T-cell (primary cell): ENCODE results near the gene OR52K1. TPM values are rescaled to one million over a fixed set of nuclear protein-coding genes. Genes with fewer than 3 reads are reported as not detected.

Source experiments
- ATAC-seq, 4 experiments: fragments of 200-7000 bp in 3 of 4; fragments of 150-1000 bp in 1 of 4; cut with Tn5 transposase; replicated peaks in 1 of 4; 1 replicate in 3 of 4; 2 replicates in 1 of 4; pipeline ENCODE4 v1.10.0; 2021; ENCODE audit warnings: moderate library complexity in 3 of 4, mild to moderate bottlenecking in 2 of 4, moderate number of reproducible peaks in 1 of 4
- CTCF ChIA-PET, 2 donors: fragments of 300-600 bp; sonication (Branson Sonifier 250); formaldehyde crosslinking; loops; one replicate each; lab custom pipeline; 2022; ENCODE audit warnings: antibody characterized with exemption in 2 of 2; lab: Charles Lee
- POLR2A ChIA-PET, 2 donors: fragments of 300-600 bp; sonication (Branson Sonifier 250); formaldehyde crosslinking; loops; one replicate each; lab custom pipeline; 2022; ENCODE audit warnings: antibody characterized with exemption in 2 of 2; lab: Charles Lee
- DNase-seq, 35 experiments: peaks; one replicate each; pipeline versions ENCODE4 v3.0.0 to v3.0.0-alpha.2; 2013 to 2023
- H3K27ac ChIP-seq: one replicate; pipeline ENCODE4 v1.5.1; 2013; ENCODE audit warnings: low read length
- H3K27me3 ChIP-seq, 2 experiments: replicated peaks in 1 of 2; 1 replicate in 1 of 2; 2 replicates in 1 of 2; pipeline versions ENCODE4 v1.6.1 to v1.7.0; 2013; ENCODE audit warnings: low read length in 1 of 2, mixed read lengths in 1 of 2; ENCODE audit not compliant: control insufficient read depth in 2 of 2, insufficient read depth in 2 of 2; ENCODE audit errors: extremely low read depth in 1 of 2
- H3K36me3 ChIP-seq, 2 donors: 1 replicate in 1 of 2; 2 replicates in 1 of 2; pipeline versions ENCODE4 v1.6.1 to v1.7.0; 2013; ENCODE audit warnings: low read length in 1 of 2; ENCODE audit not compliant: control insufficient read depth in 2 of 2, insufficient read depth in 1 of 2; ENCODE audit errors: extremely low read depth in 1 of 2
- H3K4me1 ChIP-seq, 2 experiments: 1 replicate in 1 of 2; 2 replicates in 1 of 2; pipeline versions ENCODE4 v1.6.1 to v1.7.0; 2013; ENCODE audit warnings: low read length in 2 of 2, mixed read lengths in 1 of 2; ENCODE audit not compliant: insufficient read depth in 2 of 2, control insufficient read depth in 1 of 2; ENCODE audit errors: extremely low read depth in 1 of 2
- H3K4me3 ChIP-seq, 2 donors: 1 replicate in 1 of 2; 2 replicates in 1 of 2; pipeline versions ENCODE4 v1.5.1 to v1.7.0; 2013; ENCODE audit warnings: mild to moderate bottlenecking in 2 of 2, low read length in 1 of 2, moderate library complexity in 1 of 2; ENCODE audit not compliant: control insufficient read depth in 1 of 2; ENCODE audit errors: extremely low read depth in 1 of 2
- H3K9me3 ChIP-seq: 2 replicates; pipeline ENCODE4 v1.7.0; 2013
- H3K27ac Mint-ChIP-seq, 2 donors: one replicate each; pipeline ENCODE4 v1.8.0; 2020 to 2021; ENCODE audit warnings: mild to moderate bottlenecking in 2 of 2, mixed read lengths in 2 of 2
- H3K27me3 Mint-ChIP-seq, 2 donors: one replicate each; pipeline ENCODE4 v1.8.0; 2021 to 2022; ENCODE audit warnings: mixed read lengths in 2 of 2
- H3K36me3 Mint-ChIP-seq: one replicate; pipeline ENCODE4 v1.8.0; 2021; ENCODE audit warnings: mixed read lengths
- H3K4me1 Mint-ChIP-seq, 3 donors: one replicate each; pipeline ENCODE4 v1.8.0; 2020 to 2022; ENCODE audit warnings: mixed read lengths in 3 of 3, mild to moderate bottlenecking in 1 of 3
- H3K4me3 Mint-ChIP-seq, 3 donors: one replicate each; pipeline ENCODE4 v1.8.0; 2020 to 2022; ENCODE audit warnings: mild to moderate bottlenecking in 3 of 3, mixed read lengths in 3 of 3, moderate library complexity in 3 of 3
- H3K9me3 Mint-ChIP-seq, 3 donors: one replicate each; pipeline ENCODE4 v1.8.0; 2020 to 2022; ENCODE audit warnings: mixed read lengths in 3 of 3
- WGBS: methylation state at CpG from one replicate; pipeline ENCODE4 v1.1.5; 2013; ENCODE audit warnings: missing lambda C conversion rate; ENCODE audit not compliant: insufficient coverage; 5-methylcytosine and 5-hydroxymethylcytosine counted together
- total RNA-seq, 35 experiments: library from RNA in 6 of 35; stranded (reverse) in 6 of 35; fragments of 120-200 nt in 1 of 35; gene quantifications; one replicate each; pipeline versions ENCODE4 v1.2.1 to v1.2.4 and lab custom pipeline; 2013 to 2026

OR52K1 gene
- total RNA-seq, 5 donors from 2014 or later (not counting 1 experiment from before 2014, with no cell fraction given), result not detected

- H3K4me3 Mint-ChIP-seq, result no peak overlapping the region
- H3K27ac Mint-ChIP-seq, result no peak overlapping the region
- 100% methylated on average over 1 of the region's 1 CpG for WGBS
- ChIA-PET CTCF (interaction anchor here in 1 of 2 donors (0.5 kb wide), 1 partner anchor 351 kb away, joined by 3 read pairs; no protein-coding TSS in a partner anchor), POLR2A (no interaction called here)
- no peak for ATAC-seq
- no peaks in the 10 kb centered on the region for H3K9me3 ChIP-seq
- peaks cover 9 to 27% of the 10 kb centered on the region in 2 donors for H3K27me3 Mint-ChIP-seq
- no peak overlapping the region for H3K4me3 ChIP-seq
- no peak overlapping the region for H3K27ac ChIP-seq
- H3K9me3 Mint-ChIP-seq, result peaks cover 7 to 12% (median 8%) of the 10 kb centered on the region in 3 donors
- H3K4me1 Mint-ChIP-seq, result no peaks in the 10 kb centered on the region
- H3K36me3 ChIP-seq, result no peaks in the 10 kb centered on the region
- DNase-seq, result no peak
- H3K36me3 Mint-ChIP-seq, result no peaks in the 10 kb centered on the region
- peaks cover 0 to 9% of the 10 kb centered on the region in 2 experiments for H3K27me3 ChIP-seq
- no peaks in the 10 kb centered on the region for H3K4me1 ChIP-seq
These were observed 17.0 kb upstream of the OR52K1 start for GRCh38 chr11:4465407-4465806.

- CTCF ChIA-PET, result no interaction called here
- peaks cover 8 to 25% of the 10 kb centered on the region in 2 donors for H3K27me3 Mint-ChIP-seq
- no peak overlapping the region for H3K4me3 ChIP-seq
These were observed 16.1 kb upstream of the OR52K1 start for GRCh38 chr11:4466131-4466870.

DNA sequence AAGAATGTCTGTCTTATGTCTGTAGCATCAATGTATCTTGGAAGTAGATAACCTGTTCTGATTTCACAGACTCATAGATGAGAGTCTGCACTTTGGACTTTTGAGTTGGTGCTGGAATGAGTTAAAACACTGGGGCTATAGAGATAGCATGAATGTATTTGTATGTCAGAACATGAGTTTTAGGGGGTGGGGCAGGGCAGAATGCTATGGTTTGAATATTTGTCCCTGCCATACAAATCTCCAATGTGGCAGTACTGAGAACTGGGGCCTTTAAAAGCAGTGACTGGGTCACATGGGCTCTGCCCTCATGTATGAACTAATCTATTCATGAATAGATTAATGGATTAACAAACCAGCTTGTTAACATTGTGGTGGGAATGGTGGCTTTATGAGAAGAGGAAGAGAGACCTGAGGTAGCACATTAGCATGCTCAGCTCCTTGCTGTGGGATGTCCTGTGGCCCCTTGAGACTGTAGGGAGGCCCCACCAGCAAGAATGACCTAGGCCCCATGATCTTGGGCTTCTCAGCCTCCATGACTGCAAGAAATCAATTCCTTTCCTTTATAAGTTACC, 15.5 kb upstream of the OR52K1 start:
- POLR2A ChIA-PET, result no interaction called here
- Mint-ChIP-seq H3K27me3 (peaks cover 7 to 19% of the 10 kb centered on the region in 2 donors), H3K4me3 (no peak overlapping the region), H3K27ac (no peak overlapping the region), H3K4me1 (no peaks in the 10 kb centered on the region), H3K9me3 (peaks cover 7 to 12% (median 8%) of the 10 kb centered on the region in 3 donors), H3K36me3 (no peaks in the 10 kb centered on the region)
- H3K36me3 ChIP-seq, result no peaks in the 10 kb centered on the region
- no peaks in the 10 kb centered on the region for H3K4me1 ChIP-seq
- H3K27me3 ChIP-seq, result peaks cover 0 to 9% of the 10 kb centered on the region in 2 experiments
- DNase-seq, result no peak
- H3K4me3 ChIP-seq, result no peak overlapping the region
- H3K9me3 ChIP-seq, result no peaks in the 10 kb centered on the region
- H3K27ac ChIP-seq, result no peak overlapping the region
- CTCF ChIA-PET, result no interaction called here
- no peak for ATAC-seq

More at GRCh38 chr11:4466131-4466870, 16.1 kb upstream of the OR52K1 start:
- peaks cover 0 to 9% of the 10 kb centered on the region in 2 experiments for H3K27me3 ChIP-seq
- 55% methylated on average over 5 of the region's 5 CpGs for WGBS
- ATAC-seq (no peak), DNase-seq (no peak)
- no peaks in the 10 kb centered on the region for H3K4me1 ChIP-seq
- no peak overlapping the region for H3K27ac ChIP-seq
- Mint-ChIP-seq H3K9me3 (peaks cover 7 to 12% (median 8%) of the 10 kb centered on the region in 3 donors), H3K4me1 (no peaks in the 10 kb centered on the region), H3K27ac (no peak overlapping the region), H3K36me3 (no peaks in the 10 kb centered on the region), H3K4me3 (no peak overlapping the region)
- no peaks in the 10 kb centered on the region for H3K36me3 ChIP-seq
- H3K9me3 ChIP-seq, result no peaks in the 10 kb centered on the region
- POLR2A ChIA-PET, result no interaction called here

GRCh38 chr11:4467811-4468606, 14.4 kb upstream of the OR52K1 start:
- no peak overlapping the region for H3K27ac ChIP-seq
- POLR2A ChIA-PET, result no interaction called here
- CTCF ChIA-PET, result no interaction called here
- no peaks in the 10 kb centered on the region for H3K36me3 ChIP-seq
- ATAC-seq (no peak), DNase-seq (no peak)
- H3K9me3 Mint-ChIP-seq, result peaks cover 7 to 12% (median 8%) of the 10 kb centered on the region in 3 donors
- peaks cover 0 to 11% of the 10 kb centered on the region in 2 experiments for H3K27me3 ChIP-seq
- H3K4me1 ChIP-seq, result no peaks in the 10 kb centered on the region
- no peak overlapping the region for H3K4me3 Mint-ChIP-seq
- H3K4me1 Mint-ChIP-seq, result no peaks in the 10 kb centered on the region
- H3K9me3 ChIP-seq, result no peaks in the 10 kb centered on the region
- WGBS, result no CpG with 5 or more reads among the region's 3 CpGs
- peaks cover 9 to 11% of the 10 kb centered on the region in 2 donors for H3K27me3 Mint-ChIP-seq
- no peak overlapping the region for H3K4me3 ChIP-seq
- no peak overlapping the region for H3K27ac Mint-ChIP-seq
- no peaks in the 10 kb centered on the region for H3K36me3 Mint-ChIP-seq

DNA sequence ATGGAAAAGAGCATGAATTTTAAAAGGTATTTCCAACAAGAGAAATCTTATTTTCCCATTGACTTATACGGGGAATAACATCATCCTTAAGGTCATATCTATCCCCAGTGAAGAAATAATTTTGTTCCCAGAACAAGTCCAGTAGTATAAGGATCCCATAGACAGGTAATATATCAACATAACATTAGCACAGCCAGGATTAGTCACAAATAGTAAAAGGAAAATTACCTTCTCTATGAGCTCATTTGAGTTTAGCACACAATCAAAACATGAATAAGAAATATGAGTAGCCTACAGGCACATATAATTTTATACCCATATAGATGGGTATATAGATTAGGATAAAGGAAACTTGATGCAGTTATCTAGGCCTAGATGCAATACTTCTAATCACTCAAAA, 2.8 kb upstream of the OR52K1 start:
- Mint-ChIP-seq H3K9me3 (no peaks in the 10 kb centered on the region), H3K27me3 (peaks cover 4 to 13% of the 10 kb centered on the region in 2 donors), H3K27ac (no peak overlapping the region), H3K36me3 (no peaks in the 10 kb centered on the region), H3K4me1 (no peaks in the 10 kb centered on the region), H3K4me3 (no peak overlapping the region)
- WGBS, result no CpG with 5 or more reads among the region's 1 CpG
- ATAC-seq (no peak), DNase-seq (no peak)
- Histone ChIP-seq H3K36me3 (no peaks in the 10 kb centered on the region), H3K4me1 (no peaks in the 10 kb centered on the region), H3K4me3 (no peak overlapping the region), H3K27me3 (no peaks in the 10 kb centered on the region), H3K27ac (no peak overlapping the region), H3K9me3 (no peaks in the 10 kb centered on the region)
- POLR2A ChIA-PET, result no interaction called here
- CTCF ChIA-PET, result interaction anchor here in 1 of 2 donors (0.6 kb wide), 1 partner anchor 52 kb away, joined by 3 read pairs; no protein-coding TSS in a partner anchor

DNA sequence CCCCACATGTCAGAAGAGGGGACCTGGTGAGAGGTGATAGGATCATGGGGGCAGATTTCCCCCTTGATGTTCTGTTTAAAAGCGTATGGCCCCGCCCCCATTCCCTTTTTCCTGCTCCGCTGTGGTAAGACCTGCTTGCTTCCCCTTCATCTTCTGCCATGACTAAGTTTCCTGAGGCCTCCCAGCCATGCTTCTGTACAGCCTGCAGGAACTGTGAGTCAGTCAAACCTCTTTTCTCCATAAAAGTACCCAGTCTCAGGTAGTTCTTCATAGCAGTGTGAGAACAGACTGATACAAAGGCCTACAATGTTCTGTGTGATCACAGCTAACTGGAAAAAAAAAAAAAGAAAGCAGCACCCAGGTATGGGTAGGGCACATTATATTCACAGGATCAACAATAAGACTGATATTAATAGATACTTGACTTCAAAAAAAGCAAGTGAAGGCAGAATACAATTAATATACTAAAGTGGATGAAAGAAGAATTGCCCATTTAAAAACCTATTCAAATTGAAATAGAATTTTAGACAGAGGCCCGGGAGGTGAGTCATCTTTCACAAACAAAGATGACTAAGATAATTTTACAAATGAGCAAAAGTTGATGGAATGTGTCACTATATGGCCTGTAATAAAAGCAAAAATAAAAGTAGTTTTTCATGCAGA, 1.7 kb upstream of the OR52K1 start:
- H3K27ac Mint-ChIP-seq, result no peak overlapping the region

More for the DNA sequence above, 1.7 kb upstream of the OR52K1 start:
- no peaks in the 10 kb centered on the region for H3K36me3 ChIP-seq
- Mint-ChIP-seq H3K36me3 (no peaks in the 10 kb centered on the region), H3K4me3 (no peak overlapping the region), H3K4me1 (no peaks in the 10 kb centered on the region), H3K27me3 (peaks cover 4 to 8% of the 10 kb centered on the region in 2 donors), H3K9me3 (no peaks in the 10 kb centered on the region)
- H3K27me3 ChIP-seq, result no peaks in the 10 kb centered on the region
- 69% methylated on average over 3 of the region's 4 CpGs for WGBS
- POLR2A ChIA-PET, result no interaction called here
- H3K4me1 ChIP-seq, result no peaks in the 10 kb centered on the region
- ATAC-seq, result no peak
- no peak for DNase-seq
- no peaks in the 10 kb centered on the region for H3K9me3 ChIP-seq
- no peak overlapping the region for H3K4me3 ChIP-seq
- CTCF ChIA-PET, result no interaction called here
- H3K27ac ChIP-seq, result no peak overlapping the region
